ENCODE data around the gene HIPK1.

HIPK1 gene

DNA sequence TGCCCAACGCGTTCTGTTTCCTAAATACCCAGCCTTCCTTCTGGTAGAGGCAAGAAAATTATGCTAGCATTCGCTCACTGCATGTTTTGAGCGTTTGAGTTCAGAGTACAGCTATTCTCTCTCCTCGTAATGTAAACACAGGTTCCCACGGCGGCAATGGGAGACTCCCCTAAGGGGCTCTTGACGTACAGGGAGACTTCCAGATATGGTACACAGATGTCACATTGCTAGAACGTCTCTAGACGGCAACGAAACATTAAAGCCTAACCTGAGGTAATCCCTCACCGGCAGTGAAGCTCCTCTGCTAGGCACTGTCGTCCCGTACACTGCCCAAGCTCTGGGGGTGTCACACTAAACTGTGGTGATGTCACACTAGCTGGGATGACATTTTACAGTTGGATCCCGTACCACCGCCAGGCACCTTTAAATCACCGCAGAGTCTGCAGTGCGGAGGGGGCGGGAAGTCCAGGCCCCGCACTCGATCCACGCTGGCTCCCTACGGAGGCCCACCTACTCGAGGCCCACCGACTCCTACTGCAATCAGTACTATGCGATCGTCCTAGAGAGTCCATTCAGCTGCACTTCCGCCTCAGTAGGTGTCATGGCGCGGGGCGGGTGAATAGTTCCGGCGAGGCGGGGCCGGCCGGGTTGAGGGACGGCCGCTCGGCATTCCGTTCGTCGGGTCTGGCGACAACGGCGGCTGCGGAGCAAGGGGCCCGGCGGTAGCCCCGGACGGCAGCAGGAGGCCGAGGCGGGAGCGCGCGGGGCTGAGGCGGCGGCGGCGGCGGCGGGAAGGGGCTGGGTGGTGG, at the start of gene HIPK1:
Gene HIPK1 (plus strand): TSS at position 384 of the 809 bp plus-strand sequence.
- DNase-seq = peak; percentile 54

DNA sequence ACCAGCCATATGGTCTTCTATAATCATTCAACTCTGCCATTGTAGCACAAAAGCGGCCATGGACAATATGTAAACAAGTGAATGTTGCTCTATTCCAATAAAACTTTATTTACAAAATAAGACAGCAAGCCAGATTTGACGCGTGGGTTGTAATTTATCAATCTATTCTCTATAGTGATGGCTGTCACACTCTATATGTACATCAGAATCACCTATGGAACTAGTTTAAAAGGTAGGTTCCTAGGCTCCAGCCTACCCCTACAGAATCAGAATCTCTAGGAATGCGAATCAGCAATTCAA, 49.4 kb upstream of the HIPK1 start:
- DNase-seq = no peak

DNA sequence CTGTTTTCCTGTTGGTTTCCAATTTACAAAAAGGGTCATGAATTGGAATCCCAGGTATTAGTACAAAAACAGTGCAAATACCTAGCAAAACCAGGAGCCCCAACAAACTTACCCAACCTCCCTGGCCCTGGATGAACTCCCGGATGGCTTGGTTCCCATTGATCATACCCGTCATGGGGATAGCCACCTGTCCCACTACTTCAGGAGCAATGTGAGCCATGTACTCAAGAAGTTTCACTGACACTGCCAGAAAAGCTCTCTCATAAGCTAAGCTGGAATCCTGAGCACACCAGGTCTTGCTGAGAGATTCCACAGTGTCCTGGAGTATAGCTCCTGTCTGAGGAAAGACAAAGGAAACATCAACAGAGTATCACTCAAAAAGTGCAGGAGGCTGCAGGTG, 47.5 kb upstream of the HIPK1 start:
- no peak for DNase-seq

DNA sequence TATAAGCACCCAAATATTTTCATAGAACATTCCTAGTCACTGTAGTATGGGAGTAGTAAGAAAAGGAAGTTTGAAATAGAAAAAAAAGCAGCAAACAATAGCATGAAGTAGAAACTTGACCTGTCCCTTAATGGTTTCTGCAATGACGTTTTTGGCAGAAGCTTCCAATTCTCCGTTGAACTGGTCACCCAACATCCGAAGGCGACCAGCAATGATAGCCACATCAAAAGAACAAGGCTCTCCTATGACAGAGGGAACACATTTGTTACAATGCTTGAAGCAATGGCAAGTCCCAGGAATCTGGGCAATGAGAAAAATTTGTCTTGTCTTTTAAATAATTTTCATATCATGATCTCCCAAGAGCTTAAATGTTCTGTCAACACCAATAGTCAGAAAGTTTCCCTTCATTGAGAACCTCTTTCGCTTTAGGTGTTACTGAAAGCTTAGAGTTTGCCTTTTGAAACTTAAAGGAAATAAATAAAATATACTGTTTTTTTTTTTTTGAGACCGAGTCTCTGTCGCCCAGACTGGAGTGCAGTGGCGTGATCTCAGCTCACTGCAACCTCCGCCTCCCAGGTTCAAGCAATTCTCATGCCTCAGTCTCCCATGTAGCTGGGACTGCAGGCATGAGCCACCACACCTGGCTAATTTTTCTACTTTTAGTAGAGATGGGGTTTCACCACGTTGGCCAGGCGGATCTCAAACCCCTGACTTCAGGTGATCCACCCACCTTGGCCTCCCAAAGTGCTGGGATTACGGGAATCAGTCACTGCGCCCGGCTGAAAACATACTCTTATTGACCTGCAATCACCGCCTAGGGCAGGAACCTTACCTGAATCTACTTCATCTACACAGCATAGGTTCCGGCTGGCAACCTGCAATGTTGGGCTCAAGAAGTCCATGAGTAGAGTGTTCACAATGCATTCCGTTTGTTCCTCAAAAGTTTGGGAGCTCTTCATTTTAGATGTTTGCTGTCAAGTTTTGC, 42.4 kb upstream of the HIPK1 start:
- no peak for DNase-seq

DNA sequence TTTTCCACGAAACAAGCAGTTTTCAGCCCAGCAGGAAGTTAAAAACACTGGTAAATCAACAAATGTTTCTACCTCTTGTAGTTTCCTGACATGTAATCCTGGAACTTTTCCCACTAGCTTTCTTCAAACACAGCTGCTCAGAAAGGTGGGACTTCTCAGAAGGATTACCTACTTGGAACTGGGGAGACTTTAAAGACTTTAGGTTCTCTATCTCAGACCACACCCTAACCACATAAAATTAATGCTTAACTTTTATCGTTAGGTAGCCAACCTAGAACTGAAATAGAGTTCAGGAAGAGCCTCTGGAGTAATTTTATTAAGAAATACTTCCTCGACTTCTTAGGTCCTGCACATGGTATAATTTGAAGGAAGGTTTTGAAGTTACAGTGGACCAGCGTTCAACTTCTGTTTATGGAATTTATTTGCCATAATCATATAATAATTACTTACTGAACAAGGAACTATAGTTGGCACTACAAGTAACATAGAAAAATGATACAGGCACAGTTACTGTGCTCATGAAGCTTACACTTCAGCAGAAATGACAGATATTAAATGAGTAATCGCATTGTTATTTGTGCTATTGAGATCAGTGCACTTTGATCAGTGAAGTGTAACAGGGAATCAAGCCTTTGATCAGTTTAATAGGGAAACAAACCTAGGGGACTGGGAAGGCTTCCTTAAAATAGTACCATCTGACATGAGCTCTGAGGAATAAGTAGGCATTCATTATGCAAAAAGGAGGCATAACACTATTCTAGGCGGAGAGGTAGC, 41.5 kb upstream of the HIPK1 start, which contains the start of gene BCL2L15:
Gene BCL2L15 (minus strand): TSS at position 180 of the 774 bp plus-strand sequence. CDS start 206 bp downstream, outside the sequence.
- DNase-seq = no peak

DNA sequence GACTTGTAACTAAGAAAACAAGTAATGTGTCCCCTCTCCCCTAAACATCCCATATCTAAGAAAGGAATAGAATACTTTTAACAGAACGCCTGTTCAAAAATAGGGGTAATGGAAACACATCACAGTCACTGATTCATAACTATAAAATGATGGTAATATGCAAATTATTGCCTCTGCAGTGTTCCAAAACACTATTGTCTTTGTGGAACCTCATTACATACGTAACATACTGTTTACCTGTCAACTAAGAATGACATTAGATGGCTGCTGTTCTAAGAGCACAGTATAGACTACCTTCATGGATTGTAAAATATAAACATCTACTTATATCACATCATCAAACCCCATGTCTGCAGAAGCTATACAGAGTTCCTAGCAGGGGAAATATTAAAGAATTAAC, 38.3 kb upstream of the HIPK1 start:
- no peak for DNase-seq

DNA sequence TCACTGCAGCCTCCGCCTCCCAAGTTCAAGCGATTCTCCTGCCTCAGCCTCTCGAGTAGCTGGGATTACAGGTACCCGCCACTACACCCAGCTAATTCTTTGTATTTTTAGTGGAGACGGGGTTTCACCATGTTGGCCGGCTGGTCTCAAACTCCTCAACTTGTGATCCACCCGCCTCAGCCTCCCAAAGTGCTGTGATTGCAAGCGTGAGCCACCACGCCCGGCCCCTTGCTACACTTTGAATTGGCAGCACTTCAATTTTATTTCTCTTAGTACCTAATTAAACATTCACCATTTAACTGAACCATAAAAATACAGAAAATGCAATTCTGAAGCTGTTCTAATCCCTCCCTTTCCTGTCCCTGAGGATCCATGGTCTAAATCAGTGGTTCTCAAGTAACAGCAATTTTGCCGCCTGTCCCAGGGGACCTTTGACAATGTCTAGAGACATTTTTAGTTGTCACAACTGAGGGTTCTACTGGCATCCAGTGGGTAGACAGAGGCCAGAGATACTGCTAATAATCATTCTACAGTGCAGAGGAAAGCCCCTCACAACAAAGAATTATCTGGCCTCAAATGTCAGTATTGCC, 37.4 kb upstream of the HIPK1 start:
- no peak for DNase-seq

DNA sequence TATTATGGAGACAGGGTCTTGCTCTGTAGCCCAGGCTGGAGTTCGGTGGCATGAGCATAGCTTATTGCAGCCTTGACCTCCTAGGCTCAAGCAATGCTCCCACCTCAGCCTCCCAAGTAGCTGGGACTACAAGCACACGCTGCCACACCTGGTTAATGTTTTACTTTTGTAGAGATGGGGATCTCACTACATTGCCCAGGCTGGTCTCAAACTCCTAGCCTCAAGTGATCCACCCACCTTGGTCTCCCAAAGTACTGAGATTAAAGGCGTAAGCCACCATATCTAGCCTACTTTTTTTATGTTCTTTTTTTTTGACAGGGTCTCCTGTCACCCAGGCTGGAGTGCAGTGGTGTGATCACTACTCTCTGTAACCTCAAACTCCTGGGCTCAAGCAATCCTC, 35.9 kb upstream of the HIPK1 start:
- DNase-seq = no peak

DNA sequence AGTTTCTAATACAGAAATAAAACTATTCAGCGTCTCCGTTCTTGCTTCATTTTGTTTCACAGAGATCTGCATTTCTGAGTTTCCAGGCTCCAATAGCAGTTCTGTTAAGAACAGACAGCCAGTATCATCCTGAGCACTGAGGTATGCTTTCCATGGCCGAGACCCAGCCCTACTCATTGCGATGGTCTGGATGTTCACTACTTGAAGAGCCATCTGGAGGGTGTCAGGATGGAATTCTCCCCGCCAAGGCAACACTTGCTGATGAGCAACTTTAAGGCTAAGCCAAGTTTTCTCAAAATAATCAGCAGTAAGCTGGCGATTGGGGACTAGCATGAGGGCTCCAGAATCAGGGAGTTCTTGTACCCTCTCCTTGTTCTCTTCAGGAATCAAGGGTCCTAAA, 34.0 kb upstream of the HIPK1 start:
- no peak for DNase-seq

DNA sequence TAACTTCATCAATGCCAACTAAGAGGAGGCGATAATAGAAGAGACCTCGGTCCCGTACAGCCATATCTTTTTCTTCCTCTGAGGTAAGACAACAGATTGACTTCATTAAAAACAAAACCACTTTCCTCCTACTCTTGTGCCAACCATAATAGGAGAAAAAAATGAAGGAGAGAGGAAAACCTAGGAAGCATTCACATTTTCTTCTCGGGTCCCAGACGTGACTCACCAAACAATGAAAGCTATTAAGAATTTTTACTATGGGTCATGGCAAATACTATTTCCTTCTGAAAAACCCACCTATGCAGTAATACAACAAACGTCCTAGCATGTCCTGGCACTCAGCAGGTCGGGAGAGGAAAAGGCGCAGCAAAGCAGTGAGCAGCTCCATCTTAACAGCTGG, 33.2 kb upstream of the HIPK1 start:
- no peak for DNase-seq

DNA sequence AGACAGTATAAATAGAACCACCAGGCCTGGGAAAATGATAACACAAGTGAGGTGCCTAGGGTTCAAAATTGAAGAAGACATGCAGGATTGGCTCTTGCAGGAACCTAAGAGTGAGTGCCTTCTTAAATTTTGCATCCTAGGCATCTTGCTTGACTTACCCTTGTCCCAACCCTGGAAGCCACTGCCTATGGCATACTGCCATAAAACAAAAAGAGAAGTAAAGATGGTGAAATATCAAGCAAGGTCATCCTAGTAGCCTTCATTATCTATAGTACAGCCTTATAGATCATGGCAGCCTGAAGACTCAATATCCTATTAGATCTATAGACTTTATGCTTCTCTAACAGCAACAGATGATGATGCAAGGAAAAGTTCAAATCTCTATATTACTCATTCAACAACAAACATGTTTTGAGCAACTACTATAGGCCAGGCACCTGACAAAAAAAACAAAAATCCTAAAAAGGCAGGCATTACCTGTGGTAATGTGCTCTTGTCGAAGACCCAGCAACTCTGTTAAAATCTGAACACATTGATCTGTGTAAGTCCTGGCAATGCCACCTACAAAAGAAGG, 30.8 kb upstream of the HIPK1 start:
- no peak for DNase-seq

DNA sequence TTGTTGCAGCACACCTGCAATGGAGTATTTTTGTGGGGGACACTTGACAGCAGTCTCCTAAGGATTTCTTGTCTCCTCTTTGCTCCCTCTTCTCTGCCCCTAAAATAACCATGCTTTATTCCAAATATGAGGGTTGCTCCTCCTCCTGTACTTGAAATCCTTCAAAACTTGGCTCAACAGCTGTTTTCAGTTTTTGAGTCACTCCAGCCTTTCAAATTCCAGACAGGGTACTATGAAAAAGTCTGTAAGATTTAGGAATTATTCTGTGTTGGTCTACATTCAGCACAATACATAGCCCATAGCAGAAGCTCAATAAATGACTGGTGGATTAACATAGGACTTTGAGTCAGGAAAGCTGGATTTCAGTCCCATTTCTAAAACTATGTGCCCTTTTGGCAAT, 30.0 kb upstream of the HIPK1 start:
- DNase-seq = no peak

DNA sequence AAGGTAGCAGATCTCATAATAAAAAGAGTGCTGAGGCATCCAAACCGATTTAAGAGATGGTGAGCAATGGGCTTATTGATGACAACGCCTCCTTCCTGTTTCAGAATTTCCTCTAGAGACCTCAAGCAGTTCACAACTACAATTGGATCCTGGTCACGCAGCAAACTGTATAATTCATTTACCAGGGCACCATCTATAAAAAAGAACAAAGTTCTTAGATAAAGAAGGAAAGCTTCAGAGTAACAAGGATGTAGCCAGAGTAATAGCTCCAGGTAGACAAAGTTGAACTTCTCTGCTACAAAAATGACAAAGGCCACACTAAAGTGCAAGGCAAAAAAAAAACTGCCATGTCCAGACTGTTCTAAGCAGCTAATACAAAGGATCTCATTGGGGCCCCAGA, 27.9 kb upstream of the HIPK1 start:
- DNase-seq = no peak

DNA sequence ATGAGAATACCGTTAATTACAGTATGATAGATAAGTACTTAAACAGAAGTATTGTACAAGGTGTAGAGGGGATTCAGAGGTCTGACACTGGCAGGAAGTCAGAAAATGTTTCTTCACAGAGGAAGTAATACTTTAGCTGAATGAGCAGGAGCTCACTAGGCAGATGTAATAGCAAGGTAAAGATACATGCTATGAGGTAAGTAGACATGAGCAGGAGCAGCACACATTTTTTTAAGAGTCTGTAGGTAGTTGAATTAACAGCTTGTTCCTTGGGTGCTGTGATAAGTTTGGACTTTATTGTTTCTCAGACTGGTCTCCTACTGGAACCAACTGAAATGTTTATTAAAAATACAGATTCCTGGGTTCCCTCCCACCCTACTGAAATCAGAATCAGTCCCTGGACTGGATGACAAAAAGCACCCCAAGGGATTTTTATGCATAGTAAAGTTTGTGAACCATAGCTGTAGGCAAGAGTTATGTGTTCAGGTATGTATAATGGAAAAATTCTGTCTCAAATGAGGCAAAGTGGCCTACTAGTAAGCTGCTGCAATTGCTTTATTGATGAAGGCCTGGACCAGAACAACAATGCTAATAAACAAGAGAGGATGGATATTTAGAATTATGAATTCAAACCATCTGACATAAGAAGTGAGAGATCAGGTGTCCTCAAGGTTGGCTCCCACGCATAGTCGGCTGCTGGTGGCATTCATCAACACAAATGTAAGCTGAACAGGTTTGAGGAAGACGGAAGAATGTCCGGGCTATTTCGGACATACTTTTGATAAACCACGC, 25.4 kb upstream of the HIPK1 start:
- no peak for DNase-seq

DNA sequence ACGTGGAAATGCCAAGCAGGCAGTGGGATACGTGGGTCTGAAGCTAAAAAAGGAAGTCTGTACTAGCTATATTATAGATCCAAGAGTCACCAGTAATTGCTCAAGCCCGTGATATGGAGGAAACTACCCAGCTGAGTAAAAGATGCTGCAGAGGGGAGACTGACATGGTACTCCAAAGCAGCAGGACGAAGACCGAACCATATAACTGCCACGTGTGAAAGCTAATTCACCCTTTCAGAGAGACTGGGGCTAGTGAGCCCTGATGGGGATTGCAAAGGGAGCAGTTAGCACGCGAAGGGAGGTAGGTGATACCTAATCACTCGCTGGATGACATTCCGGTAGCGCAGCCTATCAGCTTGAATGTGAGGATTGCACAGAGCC, 24.8 kb upstream of the HIPK1 start:
- no peak for DNase-seq

DNA sequence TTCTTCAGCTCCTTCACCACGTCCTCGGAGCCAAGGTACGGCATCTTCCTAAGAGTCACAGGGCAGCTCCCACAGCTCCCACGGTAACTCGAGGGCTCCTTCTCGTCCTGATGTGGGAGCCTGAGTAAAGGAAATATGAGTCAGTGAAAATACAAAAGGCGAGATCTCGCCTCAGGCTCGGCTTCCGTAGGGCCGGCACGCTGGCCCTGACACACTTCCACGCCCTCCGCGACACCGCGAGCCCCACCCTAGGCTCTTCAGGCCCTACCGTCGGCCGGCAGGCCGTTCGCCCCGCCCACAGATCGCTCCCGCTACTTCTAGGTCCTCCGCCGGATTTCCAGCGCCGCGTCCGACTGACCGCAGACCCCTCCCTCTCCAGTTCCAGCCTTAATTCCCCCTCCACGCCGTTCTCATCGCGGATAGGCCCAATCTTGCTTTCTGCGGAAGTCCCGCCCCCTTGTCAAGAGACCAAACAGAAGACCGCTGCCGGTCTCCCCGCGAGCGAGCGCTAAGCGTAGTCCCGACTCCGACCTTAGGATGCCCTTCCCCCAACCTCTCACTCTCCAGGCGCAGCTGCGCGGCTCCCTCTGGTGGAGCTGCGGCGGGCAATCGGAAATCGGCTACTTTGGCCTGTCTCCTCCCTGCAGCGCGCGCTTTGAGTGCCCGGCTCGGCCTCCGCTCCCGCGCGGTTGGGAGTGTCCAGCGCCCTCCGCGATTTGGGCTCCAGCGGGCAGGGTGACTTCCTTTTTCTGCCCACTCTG, 24.3 kb upstream of the HIPK1 start, which contains the start of the genes AP4B1 and DCLRE1B:
Gene AP4B1 (minus strand): TSS at position 126 of the 761 bp plus-strand sequence. CDS start 82 bp downstream, at position 44.
Gene DCLRE1B (plus strand): TSS at position 653 of the 761 bp plus-strand sequence. CDS start 261 bp downstream, outside the sequence.
- DNase-seq = peak; percentile 57

DNA sequence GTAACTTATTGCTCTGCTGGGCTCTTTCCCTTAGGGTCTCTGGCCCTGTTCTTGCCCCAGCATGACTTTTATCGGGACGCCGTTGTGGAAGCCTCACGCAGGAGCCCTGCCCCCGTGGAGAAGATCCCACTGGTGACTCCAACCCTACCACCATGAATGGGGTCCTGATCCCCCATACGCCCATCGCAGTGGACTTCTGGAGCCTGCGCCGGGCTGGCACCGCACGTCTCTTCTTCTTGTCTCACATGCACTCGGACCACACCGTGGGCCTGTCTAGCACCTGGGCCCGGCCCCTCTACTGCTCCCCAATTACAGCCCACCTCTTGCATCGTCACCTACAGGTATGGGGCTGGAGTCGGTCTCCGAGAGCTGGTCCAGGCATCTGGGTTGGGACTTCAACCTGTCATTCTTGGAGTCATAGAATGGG, 23.7 kb upstream of the HIPK1 start:
- DNase-seq = no peak

DNA sequence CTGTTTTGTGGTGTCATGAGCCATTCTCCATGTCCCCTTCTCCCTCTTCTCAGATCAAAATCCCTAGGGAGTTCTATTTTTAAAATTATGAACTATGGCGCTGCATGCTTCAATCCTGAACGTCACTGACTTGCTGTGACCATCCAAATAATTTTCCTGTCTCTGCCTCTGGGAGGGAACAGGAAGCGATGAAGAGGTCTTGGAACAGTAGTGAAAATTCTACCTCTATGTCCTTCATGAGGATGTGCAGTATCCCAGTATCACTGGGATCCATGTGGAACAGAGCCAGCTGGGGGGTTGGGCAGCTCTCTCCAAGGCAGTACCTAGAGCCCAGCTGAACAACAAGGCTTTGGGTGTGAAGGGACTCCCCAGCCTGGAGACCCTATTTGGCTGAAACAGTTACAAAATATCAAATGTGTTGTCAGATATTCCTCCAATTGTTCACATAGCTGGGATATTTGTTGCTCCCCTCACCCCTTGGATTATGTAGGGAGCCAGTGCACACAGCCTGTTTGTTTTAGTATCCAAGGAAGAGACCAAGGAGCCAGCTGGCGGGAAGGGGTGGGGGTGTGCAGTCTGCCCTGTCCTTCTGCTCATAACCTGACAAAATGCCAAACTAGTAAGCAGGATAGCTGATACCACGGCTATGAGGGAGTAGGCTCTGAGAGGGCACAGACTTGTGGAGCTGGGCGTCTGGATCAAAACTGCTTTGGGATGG, 16.4 kb upstream of the HIPK1 start:
- DNase-seq = no peak

DNA sequence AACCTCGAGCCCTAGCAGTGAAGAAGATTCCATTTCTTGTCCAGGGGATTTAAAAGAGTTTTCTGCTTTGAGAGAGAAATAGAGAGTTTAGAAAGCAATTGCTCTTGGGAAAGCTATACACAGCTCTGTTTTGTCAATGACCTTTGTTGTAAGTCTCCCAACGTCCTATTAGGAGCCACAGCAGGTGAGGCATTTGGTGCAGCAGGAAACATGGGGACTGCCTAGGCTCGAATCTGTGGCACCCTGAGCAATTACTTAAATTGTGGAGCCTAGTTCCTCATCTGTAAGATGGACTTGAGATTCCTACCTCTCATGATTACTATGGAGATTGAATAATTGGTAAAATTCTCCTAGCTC, 15.8 kb upstream of the HIPK1 start:
- no peak for DNase-seq
